ENCODE data around the gene ERCC1. TPM values are rescaled to one million over a fixed set of nuclear protein-coding genes. Genes with fewer than 3 reads are reported as not detected.

The ERCC1 gene
- total and polyA plus RNA-seq, 8 donors: 7.8 to 79.3 (median 49.5) TPM

DNA sequence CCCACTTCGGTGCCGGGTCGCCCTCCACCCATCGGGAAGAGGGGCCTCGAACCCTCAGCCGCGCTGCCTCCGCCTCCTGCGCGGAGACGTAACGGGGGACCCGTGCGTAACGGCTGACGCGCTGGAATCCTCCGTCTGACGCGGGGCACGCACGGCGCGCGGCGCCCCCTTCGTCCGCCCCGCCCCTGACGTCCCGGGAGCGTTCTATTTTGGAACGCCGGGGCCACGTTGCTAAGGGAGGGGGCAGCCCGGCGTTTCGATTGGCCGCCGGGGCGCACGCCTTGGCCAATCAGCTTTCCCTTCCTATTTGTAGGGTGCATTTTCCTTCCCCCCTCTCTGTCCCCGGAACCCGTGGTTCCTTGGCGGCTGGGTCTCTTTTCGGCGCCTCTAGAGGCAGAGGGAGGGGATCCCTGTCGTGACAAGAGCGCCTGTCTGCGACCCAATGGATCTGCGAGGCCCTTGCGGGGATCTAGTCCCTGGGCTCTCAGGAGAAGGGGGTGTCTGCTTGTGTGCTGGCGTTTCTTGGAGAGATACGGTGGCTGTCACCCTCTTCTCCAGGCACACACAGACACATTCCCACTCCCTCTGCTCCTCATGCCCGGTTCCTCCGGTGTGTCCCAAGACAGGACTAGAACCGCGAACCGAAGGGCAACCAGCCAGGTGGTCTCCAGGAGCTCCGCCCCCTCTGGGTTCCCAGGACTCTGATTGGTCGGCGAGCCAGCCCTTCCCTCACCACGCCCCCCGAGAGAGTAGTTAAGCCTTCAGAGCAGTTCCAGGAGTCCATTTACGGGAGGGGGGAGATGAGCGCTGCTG, 45.6 kb upstream of the ERCC1 start:
- peak; percentile 95 to 98 for DNase-seq
- Histone ChIP-seq H3K4me1 (peaks cover 22 to 52% (median 41%) of the 10 kb centered on the region in 4 donors), H3K4me3 (peak overlapping the region; percentile 56 to 78 (median 70)), H3K27me3 (peaks cover 0 to 34% (median 23%) of the 10 kb centered on the region in 3 donors), H3K9me3 (no peaks in the 10 kb centered on the region), H3K27ac (peak overlapping the region; percentile 93 to 99 (median 96)), H3K36me3 (peaks cover 0 to 33% (median 0%) of the 10 kb centered on the region in 4 donors)
- 0 to 1% (median 0%) methylated on average over 46 to 66 of the region's 66 CpGs for WGBS, 5 donors
- intact Hi-C loops (cut with DNase I; ENCODE audit: low total_unique reads): no loop called here
- TF ChIP-seq POLR2AphosphoS5 (IDR thresholded peaks at IDR 0.05) (peak; percentile 72 to 93 (median 91)), EP300 (IDR thresholded peaks at IDR 0.05) (peak; percentile 95), POLR2A (IDR thresholded peaks at IDR 0.05) (peak in 1 of 4 donors; percentile 28)
- TF ChIP-seq, protein P1, sequence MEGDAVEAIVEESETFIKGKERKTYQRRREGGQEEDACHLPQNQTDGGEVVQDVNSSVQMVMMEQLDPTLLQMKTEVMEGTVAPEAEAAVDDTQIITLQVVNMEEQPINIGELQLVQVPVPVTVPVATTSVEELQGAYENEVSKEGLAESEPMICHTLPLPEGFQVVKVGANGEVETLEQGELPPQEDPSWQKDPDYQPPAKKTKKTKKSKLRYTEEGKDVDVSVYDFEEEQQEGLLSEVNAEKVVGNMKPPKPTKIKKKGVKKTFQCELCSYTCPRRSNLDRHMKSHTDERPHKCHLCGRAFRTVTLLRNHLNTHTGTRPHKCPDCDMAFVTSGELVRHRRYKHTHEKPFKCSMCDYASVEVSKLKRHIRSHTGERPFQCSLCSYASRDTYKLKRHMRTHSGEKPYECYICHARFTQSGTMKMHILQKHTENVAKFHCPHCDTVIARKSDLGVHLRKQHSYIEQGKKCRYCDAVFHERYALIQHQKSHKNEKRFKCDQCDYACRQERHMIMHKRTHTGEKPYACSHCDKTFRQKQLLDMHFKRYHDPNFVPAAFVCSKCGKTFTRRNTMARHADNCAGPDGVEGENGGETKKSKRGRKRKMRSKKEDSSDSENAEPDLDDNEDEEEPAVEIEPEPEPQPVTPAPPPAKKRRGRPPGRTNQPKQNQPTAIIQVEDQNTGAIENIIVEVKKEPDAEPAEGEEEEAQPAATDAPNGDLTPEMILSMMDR (IDR thresholded peaks at IDR 0.05): peak in 1 of 7 experiments; percentile 6

DNA sequence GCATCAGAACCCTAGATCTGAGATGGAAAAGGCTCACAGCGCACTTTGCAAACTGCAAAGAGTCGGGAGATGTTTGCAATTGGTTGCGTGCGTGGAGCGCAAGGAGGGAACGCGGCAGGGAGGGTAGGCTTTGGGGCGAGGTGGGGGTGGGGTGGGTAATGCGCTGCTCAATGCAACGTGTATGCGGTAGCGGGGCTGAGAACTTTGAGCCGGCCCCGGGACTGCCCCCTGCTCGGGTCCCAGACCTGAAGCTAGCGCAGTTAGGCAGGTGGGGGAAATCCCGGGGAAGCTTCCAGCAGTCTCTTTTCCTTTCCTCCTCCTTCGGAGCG, 45.0 kb upstream of the ERCC1 start:
- DNase-seq: peak in 1 of 2 donors; percentile 41
- H3K27me3 ChIP-seq: peaks cover 0 to 28% (median 20%) of the 10 kb centered on the region in 3 donors
- peaks cover 0 to 33% (median 0%) of the 10 kb centered on the region in 4 donors for H3K36me3 ChIP-seq
- WGBS, 5 donors: 0% methylated on average over 15 to 19 of the region's 19 CpGs
- peak overlapping the region; percentile 56 to 78 (median 70) for H3K4me3 ChIP-seq
- TF ChIP-seq, protein P1 (IDR thresholded peaks at IDR 0.05): no peak
- TF ChIP-seq POLR2AphosphoS5 (IDR thresholded peaks at IDR 0.05): no peak
- no peak for TF ChIP-seq EP300 (IDR thresholded peaks at IDR 0.05)
- TF ChIP-seq POLR2A (IDR thresholded peaks at IDR 0.05): no peak
- intact Hi-C loops (cut with DNase I; ENCODE audit: low total_unique reads): no loop called here
- peak overlapping the region; percentile 93 to 99 (median 96) for H3K27ac ChIP-seq
- no peaks in the 10 kb centered on the region for H3K9me3 ChIP-seq
- peaks cover 22 to 52% (median 41%) of the 10 kb centered on the region in 4 donors for H3K4me1 ChIP-seq

DNA sequence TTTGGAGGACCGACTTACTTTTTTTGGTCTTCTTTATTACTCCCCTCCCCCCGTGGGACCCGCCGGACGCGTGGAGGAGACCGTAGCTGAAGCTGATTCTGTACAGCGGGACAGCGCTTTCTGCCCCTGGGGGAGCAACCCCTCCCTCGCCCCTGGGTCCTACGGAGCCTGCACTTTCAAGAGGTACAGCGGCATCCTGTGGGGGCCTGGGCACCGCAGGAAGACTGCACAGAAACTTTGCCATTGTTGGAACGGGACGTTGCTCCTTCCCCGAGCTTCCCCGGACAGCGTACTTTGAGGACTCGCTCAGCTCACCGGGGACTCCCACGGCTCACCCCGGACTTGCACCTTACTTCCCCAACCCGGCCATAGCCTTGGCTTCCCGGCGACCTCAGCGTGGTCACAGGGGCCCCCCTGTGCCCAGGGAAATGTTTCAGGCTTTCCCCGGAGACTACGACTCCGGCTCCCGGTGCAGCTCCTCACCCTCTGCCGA, 44.5 kb upstream of the ERCC1 start:
- TF ChIP-seq POLR2AphosphoS5 (IDR thresholded peaks at IDR 0.05) (no peak), EP300 (IDR thresholded peaks at IDR 0.05) (no peak), POLR2A (IDR thresholded peaks at IDR 0.05) (no peak)
- TF ChIP-seq, protein P1 (IDR thresholded peaks at IDR 0.05): no peak
- Histone ChIP-seq H3K27ac (peak overlapping the region; percentile 93 to 99 (median 96)), H3K27me3 (peaks cover 0 to 22% (median 15%) of the 10 kb centered on the region in 3 donors), H3K4me3 (peak overlapping the region; percentile 56 to 78 (median 70)), H3K9me3 (no peaks in the 10 kb centered on the region), H3K4me1 (peaks cover 22 to 51% (median 41%) of the 10 kb centered on the region in 4 donors), H3K36me3 (peaks cover 0 to 27% (median 0%) of the 10 kb centered on the region in 4 donors)
- WGBS, 5 donors: 0 to 1% (median 0%) methylated on average over 26 to 31 of the region's 31 CpGs
- DNase-seq: peak in 1 of 2 donors; percentile 35
- intact Hi-C loops (cut with DNase I; ENCODE audit: low total_unique reads): no loop called here

DNA sequence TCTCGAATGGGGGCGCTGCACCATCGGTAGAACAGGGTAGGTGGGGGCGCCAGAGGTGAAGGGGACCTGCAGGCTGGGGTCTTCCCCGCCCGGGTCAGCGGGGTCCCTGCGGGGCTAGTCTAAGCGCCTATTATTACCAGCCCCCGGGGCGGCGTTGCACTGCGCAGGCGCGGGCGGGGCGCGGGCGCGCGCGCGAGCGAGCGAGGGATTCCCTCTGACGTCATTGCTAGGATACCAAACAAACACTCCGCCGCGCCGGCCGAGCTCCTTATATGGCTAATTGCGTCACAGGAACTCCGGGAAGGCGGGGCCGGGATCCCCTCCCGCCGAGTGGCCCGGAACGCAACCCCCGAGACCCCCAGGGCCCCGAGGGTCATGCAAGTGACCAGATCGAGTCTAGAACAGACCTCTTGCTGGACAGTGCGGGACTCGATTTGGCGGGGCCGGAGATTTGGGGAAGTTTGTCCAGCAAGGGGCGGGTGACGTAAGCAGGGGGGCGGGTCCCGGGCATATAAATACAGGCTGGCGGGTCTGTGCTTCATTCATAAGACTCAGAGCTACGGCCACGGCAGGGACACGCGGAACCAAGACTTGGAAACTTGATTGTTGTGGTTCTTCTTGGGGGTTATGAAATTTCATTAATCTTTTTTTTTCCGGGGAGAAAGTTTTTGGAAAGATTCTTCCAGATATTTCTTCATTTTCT, 43.9 kb upstream of the ERCC1 start, which contains the start of gene FOSB:
Gene FOSB, plus strand, starts transcription at position 541 of the 703 bp plus-strand sequence. CDS start 591 bp downstream, outside the sequence.
- intact Hi-C loops (cut with DNase I; ENCODE audit: low total_unique reads): no loop called here
- TF ChIP-seq, protein P1 (IDR thresholded peaks at IDR 0.05): no peak
- TF ChIP-seq EP300 (IDR thresholded peaks at IDR 0.05): peak; percentile 77
- peak in 2 of 4 donors; percentile 85 to 92 for TF ChIP-seq POLR2A (IDR thresholded peaks at IDR 0.05)
- peak; percentile 97 to 100 (median 98) for TF ChIP-seq POLR2AphosphoS5 (IDR thresholded peaks at IDR 0.05)
- Histone ChIP-seq H3K27me3 (peaks cover 0 to 16% (median 9%) of the 10 kb centered on the region in 3 donors), H3K36me3 (peaks cover 0 to 21% (median 0%) of the 10 kb centered on the region in 4 donors), H3K4me1 (peaks cover 22 to 45% (median 36%) of the 10 kb centered on the region in 4 donors), H3K27ac (peak within 1 kb of the TSS; percentile 93 to 99 (median 96)), H3K4me3 (peak within 1 kb of the TSS; percentile 56 to 78 (median 70)), H3K9me3 (no peaks in the 10 kb centered on the region)
- peak; percentile 97 to 98 for DNase-seq
- 0 to 2% (median 0%) methylated on average over 21 to 56 of the region's 56 CpGs for WGBS, 5 donors

Measured in stomach (tissue), 9 donors.